Stimulated activated CD8-positive, alpha-beta memory T cell treated with anti-CD3 and anti-CD28 coated beads, Interleukin-15, amount 100 ng/mL, for 4 hours (primary cell): ENCODE data around the gene MAP1LC3A.

Source experiments
- DNase-seq, 2 donors: peaks; one replicate each; pipeline ENCODE4 v3.0.0-alpha.2; 2020; ENCODE audit warnings: low read depth in 2 of 2

MAP1LC3A gene

DNA sequence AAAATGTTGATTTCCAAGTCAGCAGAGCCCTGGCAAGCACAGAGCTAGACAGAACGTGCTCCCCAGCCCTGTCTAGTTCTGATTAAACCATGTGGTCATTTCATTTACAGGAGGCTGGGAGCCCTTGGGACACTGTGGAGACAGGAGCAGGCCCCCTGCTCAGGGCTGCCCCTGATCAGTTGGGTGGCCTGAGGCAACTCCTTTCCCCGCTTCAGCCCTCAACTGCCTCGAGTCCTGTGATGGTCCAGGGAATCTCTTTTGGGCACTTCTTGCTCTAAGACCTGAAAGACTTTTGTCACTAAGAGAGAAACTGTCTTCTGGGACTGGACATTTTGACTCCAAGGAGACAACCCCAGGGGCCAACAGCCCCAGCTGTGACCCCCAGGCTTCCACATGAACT lies 28.8 kb upstream of the MAP1LC3A start:
- DNase-seq = no peak

DNA sequence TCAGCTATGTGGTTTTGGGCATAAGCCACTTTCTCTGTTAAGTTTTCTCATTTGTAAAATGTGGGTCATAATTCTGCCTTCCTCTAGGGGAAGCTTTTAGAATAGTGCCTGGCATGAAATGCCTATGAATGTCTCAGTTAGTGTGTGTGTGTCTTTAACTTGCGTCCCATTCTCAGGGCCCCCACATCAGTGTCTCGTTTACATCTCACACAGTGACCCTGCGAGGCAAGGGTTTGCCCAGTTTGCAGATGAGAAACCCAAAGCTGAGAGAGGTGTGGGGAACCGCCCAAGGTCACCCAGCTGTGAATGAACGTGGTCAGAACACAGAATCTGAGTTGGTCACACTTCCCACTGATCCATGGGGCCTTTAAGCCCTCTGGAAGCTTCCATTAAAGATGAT lies 28.2 kb upstream of the MAP1LC3A start:
- no peak for DNase-seq

DNA sequence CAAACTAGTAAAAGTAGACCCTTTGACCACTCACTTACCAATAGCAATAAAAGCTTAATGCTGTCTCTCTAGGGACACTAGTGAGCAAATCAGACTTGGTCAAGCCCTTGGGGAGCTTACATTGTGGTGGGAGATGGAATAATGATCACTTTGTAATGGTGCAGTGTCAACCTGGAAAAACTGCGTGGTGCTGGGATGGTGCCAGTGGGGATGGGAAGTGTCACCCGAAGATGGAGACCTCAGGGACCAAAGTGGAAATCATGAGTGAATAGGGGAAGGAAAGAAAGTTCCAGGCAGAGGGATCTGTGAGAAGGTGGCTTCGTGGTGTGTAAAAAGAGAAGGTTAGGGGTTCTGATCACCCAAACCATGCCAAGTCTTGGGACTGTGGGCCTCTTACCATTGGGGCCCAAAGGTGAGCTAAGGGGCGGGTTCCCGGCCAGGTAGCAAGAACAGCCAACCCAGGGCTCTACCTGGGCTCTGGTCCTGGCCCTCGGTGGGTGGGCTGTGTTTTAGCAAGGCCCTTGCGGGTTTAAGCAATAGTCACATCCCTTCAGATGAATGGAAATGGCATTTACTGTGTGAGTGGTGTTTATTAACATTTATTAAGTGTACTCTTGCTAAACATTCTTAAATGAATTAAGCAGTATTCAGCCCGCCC lies 26.8 kb upstream of the MAP1LC3A start:
- DNase-seq = no peak

DNA sequence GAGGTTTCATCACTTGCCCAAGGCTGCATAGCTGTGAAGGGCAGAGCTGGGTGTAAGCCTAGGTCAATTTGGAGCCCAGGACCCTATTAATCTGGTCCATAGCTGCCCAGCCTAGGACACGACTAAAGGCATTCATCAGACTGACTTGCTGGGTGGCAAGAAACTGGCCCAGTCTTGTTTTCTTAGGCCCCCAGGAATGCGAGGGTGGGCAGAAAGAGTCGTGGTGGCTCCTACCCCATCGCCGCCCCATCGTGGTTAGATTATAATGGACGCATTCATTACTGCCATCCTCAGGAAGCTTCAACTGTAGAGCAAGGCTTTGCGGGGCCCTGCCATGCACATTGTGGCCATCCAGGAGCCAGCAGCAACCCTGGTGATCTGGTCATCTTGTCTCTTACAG lies 26.2 kb upstream of the MAP1LC3A start:
- no peak for DNase-seq

DNA sequence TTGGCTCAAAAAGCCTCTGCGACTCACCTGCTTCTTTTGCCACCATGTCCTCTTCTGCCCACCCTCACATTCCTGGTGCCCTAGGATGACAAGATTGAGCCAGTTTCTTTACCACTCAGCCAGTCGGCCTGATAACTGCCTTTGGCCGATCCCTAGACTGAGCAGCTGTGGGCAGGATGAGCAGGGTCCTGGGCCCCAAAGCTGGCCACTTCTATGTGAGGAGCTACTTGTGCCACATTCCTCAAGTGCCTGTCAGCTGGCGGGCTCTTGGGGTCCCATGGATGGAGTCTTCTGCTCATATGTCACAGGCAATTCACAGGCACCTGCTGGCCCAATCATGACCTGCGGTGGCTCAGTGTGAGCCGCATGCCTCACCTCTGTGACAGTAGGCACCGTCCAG lies 25.8 kb upstream of the MAP1LC3A start:
- no peak for DNase-seq

DNA sequence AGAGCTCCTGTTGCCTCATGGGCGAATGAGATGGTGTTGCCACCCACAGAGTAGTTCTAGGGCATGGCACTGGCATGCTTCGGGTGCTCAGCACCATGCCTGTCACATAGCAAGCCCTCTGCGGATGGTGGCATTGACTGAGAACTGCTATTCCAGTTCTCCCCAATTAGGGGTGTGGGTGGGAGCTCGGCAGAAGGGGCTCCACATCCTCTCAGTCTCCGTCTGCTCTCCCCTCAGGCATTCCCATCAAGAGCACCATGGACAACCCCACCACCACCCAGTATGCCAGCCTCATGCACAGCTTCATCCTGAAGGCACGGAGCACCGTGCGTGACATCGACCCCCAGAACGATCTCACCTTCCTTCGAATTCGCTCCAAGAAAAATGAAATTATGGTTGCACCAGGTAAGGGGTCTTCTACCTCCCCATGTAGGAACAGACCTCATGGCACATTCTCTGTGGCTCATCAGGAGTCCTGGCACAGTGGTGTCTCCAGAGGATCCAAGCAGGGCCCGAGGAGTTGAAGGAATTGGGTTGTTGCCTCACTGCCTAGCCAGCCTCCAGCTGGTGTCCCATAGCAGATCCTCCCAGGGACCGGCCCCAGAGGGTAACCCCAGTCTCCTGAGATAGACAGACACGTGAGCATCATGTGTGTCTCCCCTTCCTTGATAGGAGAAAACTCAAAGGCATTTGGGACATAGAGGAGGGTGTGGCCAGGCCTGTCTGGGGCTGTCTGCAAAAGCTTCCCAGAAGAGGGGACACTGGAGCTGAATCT lies 23.9 kb upstream of the MAP1LC3A start:
- DNase-seq = no peak

DNA sequence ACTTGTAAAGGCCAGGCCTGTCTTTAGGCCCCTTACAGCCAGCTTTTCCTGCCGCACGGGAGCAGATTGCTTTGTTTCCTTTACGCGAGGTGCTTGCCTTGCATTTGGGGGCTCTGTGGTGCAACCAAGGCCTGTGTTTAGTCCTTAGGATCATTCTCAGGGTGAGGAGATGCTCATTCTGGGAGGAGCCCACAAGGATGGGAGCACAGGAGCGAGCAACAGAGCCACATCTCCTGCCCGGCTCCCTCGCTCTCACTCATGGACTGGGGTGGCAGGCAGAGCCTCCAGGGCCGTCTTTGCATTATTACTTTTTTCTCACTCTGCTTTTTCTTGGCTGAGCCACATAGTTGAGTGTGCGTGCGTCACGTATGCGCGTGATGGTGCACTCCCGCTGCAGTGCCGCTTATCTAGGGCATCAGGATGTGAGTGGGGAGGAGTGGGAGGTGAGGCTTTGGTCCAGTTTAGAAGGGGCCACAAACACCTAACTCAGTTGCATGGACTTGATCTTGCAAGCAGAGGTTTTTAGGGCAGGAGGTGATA lies 23.1 kb upstream of the MAP1LC3A start:
- DNase-seq = no peak

DNA sequence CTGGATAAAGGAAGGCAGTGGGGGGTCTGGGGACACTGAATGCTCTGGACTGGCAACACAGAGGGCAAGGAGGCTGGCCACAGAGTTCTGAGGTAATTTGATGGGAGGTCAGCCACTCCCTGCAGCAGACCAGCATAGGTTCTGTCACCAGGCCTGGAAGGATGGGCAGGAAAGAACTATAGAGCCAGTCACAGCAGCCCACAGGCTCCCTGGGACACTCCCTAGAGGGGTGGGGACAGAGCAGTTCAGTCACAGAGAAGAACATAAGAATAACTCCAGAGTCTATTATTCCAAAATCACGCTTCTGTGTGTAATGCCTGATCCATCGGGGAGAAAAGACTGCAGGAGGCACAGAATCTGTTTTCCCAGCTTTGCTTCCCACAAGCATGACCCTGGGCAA lies 22.7 kb upstream of the MAP1LC3A start:
- DNase-seq = no peak

DNA sequence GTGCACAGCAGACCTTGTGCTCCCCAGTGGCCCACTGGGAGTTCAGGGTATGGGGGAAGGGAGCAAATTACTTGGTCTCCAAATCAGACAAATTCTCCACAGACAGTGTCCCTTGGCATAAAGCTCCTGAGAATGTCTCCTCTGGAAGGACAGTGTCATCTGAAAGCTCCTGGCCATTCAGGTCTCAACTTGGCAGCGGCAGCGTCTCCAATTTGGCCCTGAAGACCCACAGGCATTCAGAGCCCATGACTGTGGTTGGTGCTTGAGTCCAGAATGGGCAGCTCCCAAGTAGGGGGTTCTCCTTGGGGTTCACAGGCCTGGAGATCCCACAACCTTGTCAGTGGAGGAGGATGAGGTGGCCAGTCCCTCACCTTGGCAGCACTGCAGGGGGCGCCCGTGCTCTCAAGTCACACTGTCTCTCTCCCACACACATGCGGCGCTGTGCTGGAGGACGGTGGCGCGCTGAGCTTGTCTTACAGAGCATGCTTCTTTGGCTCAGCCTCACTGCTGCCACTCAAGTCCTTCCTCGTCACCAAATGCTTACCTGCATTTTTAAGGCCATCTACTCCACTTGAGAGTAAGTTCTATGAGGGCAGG lies 21.6 kb upstream of the MAP1LC3A start:
- DNase-seq = no peak

DNA sequence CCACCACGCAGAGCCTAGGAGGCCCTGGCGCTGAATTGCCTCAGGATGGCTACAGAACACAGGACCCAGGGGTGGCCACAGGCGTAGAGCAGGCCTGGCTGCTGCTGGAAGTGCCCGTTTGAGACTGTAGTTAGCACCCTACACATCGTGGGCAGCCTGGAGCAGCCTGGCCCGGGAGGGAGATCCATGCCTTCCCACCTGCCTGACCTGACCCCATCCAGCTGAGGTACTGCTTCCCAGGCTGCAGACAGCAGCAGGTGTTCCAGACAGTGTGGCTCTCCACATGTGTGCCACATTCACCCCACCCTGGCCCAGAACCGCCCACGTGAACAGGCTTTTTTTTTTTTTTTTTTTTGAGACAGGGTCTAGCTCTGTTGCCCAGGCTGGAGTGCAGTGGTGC lies 20.9 kb upstream of the MAP1LC3A start:
- no peak for DNase-seq

DNA sequence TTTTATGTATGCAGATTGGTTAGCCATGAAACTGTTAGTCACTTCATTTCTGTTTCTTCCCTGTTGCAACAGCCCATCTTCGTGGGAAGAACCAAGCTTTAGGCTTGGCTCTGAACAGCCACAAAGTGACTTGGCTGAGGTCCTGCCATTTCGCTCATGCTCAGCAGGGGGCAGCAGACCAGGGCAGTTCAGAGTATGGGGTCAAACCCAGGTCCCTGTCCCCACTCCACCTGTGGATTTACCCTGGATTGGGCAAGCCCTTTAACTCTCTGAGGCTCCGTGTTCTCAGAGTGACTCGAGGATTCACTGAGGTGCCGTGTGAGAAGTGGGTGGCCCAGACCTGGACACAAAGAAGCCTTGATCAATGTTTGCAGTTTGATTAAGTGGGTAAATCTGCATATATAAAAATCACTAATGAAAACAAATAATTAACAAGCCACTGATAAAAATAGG lies 19.8 kb upstream of the MAP1LC3A start:
- DNase-seq = no peak

DNA sequence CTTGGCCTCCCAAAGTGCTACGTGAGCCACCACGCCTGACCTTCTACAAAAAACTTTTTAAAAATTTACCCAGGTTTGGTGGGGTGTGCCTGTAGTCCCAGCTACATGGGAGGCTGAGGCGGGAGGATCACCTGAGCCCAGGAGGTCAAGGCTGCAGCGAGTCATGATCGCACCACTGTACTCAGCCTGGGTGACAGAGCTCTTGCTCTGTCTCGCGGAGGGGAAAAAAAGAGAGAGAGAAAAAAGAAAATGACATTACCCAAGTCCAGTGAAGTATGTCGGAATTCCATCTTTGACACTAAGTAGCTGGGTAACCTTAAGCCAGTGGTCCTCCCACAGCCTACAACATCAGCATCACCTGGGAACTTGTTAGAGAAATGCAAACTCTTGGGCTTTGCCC lies 18.8 kb upstream of the MAP1LC3A start:
- no peak for DNase-seq

DNA sequence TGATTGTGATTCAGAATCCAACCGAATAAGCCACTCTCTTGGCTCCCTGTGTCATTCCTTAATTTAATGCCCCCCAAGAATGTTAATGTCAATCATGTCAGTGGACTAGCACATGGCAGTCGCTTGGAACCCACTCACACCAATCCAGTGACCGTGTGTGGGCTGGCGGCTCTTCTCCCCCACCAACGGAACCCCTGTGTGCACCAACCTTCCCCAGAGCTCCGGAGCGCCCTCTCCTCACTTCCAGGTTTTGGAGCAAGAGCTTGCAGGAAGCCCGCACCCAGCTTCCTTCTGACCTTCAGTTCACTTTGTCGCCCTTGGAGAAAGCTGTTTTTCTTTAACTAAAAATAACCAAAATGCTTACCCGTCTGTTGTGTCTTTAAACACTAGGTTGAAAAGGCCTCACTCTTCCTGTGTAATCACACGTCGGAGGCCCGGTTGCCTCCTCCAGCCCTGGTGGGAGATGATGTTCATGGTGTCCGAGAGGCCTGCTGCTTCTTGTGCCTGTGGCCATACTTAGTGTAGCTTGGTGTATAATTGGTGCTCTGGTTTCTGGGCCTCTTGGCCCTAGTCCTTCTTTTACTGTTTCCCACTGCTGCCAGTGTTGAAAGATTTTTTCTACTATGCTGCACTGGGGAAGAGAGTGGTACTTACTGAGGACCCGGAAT lies 17.8 kb upstream of the MAP1LC3A start:
- DNase-seq = no peak

DNA sequence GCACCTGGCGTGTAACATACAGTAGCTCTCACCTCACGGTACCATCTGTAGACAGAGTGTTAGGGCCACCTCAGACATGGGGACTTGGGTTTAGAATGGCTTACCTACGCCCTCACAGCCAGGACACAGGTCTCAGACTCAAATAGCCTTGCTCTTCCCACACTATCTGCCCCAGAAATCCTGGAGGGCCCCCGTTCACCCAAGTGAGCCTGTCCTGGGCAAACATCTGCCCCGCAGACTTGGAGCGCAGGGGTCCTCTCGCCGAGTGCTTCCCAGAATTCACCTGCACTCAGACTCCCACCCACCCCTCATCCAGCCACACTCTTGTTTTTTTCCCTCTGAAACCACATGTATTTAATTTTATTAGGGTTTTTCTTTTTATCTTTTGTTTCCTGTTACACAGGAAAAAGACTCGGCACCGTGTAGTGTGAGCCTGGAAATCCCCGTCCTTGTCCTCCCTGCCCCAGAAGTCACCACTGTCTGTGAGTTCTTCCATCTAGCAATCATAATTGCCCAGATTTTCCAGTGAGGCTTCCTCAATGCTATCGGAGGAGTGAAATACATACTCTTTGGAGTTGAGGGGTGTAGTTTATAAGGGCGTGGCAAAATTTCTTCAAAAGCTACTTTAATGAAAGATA lies 17.1 kb upstream of the MAP1LC3A start:
- no peak for DNase-seq

DNA sequence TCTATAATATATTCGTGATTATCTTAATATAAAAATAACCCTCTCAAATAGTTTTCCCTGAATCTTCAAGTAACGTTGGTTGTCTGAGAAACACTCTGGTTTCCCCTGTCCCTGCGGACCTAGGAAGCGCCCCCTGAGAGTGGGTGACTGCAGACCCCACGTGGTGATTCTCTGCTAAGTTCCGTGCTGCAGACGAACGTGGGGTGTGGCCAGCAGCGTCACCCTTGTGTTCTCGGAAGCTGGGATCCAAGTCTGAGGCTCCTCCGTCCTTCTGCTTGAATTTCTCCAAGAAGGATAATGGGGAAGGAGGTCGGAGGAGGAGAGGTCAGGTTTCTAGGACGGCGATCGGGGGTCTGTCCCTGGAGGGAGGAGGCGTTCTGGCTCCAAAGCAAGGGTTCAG lies 16.6 kb upstream of the MAP1LC3A start:
- DNase-seq = no peak

DNA sequence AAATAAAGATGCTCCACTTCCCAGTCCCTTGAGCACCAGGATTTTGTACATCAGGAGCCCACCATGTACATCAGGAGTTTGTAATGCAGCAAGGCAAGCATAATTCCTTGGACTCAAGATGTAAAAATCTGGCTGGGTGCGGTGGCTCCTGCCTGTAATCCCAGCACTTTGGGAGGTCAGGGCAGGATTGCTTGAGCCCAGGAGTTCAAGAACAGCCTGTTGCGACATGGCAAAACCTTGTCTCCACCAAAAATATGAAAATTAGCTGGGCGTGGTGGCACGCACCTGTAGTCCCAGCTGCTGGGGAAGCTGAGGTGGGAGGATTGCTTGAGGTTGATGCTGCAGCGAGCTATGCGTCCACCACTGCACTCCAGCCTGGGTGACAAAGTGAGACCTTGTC lies 16.1 kb upstream of the MAP1LC3A start:
- no peak for DNase-seq

DNA sequence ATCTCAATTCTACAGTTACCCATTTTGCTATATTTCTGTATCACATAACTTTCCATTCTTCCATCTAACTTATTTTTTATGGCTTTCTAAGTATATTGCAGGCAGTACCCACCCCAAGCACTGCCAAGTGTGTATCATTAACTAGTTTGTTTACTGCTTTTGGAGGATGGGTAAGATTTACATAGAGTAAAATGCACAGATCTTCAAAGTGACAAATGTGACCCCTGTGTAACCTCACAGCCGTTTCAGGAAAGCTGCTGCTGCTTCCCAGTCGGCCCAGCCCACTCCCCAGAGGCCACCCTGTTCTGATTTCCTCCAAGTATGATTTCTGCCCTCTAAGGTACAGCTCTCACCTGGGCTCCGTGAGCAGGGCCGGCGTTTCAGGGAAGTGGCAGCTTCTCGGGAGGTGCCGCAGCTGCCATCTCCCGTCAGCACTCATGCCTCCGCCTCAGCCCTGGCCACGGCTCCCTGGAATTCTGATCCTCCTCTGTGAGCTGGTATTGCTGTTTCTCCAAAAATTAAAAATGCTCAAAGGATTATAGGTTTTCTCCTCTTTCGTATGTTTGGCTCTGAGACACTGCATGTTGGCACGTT lies 15.0 kb upstream of the MAP1LC3A start:
- no peak for DNase-seq

DNA sequence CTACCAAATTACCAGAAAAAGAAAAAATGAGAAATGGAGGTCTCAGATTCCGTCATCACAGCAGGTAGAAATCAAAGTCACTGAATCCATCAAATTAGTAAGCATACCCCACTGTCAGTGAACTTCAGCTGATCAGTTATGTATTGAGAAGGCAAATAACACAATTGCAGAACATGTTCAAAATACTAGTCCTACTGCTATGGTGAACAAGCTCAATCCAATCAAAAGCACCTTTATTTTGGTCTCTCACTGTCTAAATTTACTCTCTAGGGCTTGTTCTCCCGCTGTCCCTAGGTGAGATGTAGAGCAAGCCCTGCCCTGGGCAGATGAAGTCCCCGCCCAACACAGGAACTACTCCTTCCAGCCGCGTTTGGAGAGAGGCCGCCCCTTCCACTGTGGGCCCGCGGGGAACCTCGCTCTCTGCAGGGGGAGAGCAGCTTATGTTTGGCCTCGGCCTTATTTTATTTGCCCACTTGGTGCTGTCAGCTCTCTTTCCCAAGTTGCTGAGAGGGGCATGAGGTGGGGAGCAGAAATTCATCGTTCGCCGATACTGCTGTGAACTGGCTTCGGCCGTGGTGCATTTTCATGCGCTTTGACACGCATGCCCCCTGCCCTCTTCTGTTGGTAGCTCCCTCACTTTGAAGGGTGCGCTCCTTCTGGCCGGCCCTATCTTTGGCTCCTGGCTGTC lies 14.3 kb upstream of the MAP1LC3A start:
- DNase-seq = no peak

DNA sequence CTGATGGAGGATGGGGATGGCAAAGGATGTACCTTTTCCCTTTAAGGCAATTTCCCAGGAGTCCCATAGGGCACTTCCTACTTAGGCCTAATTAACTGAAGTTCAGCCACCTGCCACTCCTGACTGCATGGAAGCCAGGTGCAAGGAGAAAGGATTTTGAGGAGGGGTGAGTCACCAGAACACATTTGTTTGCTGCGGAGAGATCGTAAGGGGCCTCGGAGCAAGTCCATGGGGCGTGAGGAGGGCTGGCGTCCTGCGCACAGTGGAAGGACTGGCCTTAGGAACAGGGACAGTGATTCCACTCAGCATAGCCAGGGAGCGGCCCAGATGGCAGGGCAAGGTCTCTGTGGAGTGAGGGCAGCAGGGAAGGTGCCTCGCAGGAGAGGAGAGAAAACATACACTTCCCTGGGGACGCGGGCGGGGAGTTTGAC lies 11.8 kb upstream of the MAP1LC3A start:
- DNase-seq = no peak

DNA sequence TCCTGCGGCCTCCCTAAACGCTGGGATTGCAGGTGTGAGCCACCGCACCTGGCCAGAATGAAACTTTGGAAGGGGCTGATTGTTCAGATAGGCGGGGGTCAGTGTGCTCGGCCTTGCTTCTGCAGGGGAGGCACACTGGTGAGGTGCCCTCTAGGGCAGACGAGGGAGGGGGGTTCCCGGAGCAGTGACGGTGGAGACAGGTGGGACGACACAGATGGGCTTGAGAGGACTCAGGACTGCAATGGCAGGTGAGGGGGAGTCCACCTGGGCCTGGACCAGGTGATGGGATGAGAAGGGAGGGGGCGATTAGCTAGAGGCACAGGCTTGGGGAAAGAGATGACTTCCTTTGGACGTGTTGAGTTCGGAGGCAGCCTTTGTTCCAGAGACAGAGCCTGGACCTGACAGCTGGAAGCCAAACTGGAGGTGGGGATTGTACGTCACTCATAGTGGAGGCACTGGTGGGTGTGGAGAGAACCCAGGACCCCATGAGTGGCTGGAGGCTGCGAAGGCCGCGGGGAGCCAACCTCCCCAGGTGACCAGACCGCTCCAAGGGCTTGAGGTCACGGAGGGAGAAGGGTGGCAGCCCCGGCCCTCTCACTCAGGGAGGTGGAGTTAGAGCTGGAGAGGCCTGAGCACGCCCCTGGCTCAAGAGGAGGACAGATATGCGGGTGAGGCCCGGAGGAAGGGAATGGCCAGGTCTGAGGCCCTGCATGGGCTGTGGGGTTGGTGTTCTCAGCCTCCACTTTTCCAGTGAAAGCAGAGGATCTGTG lies 10.5 kb upstream of the MAP1LC3A start:
- DNase-seq = no peak
